Naive B cell (primary cell): Measurements from ENCODE around the gene ADGRF5. TPM values are rescaled to one million over a fixed set of nuclear protein-coding genes. Genes with fewer than 3 reads are reported as not detected.

Experiments
- ATAC-seq, 2 donors: fragments of 150-1000 bp; cut with Tn5 transposase; 2 replicates each; pipeline ENCODE4 v1.10.0; 2021; ENCODE audit warnings: low read depth in 2 of 2, mild to moderate bottlenecking in 2 of 2, moderate library complexity in 2 of 2
- DNase-seq: peaks from one replicate; pipeline ENCODE4 v3.0.0; 2022
- H3K27ac Mint-ChIP-seq, 6 donors: one replicate each; pipeline ENCODE4 v1.8.0; 2020 to 2022; ENCODE audit warnings: mild to moderate bottlenecking in 6 of 6, mixed read lengths in 6 of 6, moderate library complexity in 5 of 6, inconsistent platforms in 2 of 6
- H3K27me3 Mint-ChIP-seq, 3 donors: one replicate each; pipeline ENCODE4 v1.8.0; 2021 to 2022; ENCODE audit warnings: mixed read lengths in 3 of 3, mild to moderate bottlenecking in 1 of 3
- H3K36me3 Mint-ChIP-seq, 2 donors: one replicate each; pipeline ENCODE4 v1.8.0; 2020 to 2022; ENCODE audit warnings: mixed read lengths in 2 of 2, inconsistent platforms in 1 of 2, mild to moderate bottlenecking in 1 of 2
- H3K4me1 Mint-ChIP-seq, 3 donors: one replicate each; pipeline ENCODE4 v1.8.0; 2020 to 2022; ENCODE audit warnings: mixed read lengths in 3 of 3, inconsistent platforms in 1 of 3, mild to moderate bottlenecking in 1 of 3, moderate library complexity in 1 of 3
- H3K4me3 Mint-ChIP-seq, 8 donors: one replicate each; pipeline ENCODE4 v1.8.0; 2020 to 2022; ENCODE audit warnings: mild to moderate bottlenecking in 8 of 8, mixed read lengths in 8 of 8, moderate library complexity in 8 of 8, inconsistent platforms in 2 of 8
- H3K9me3 Mint-ChIP-seq, 7 donors: one replicate each; pipeline ENCODE4 v1.8.0; 2020 to 2022; ENCODE audit warnings: mixed read lengths in 7 of 7, mild to moderate bottlenecking in 5 of 7, inconsistent platforms in 2 of 7, moderate library complexity in 1 of 7
- polyA plus RNA-seq, 6 donors: library from polyadenylated mRNA; unstranded; fragments of 300-500 nt; fragmentation: Illumina TruSeq; gene quantifications; one replicate each; pipeline ENCODE4 v1.2.3, GENCODE V29; 2021; ENCODE audit warnings: low read depth in 6 of 6

Gene ADGRF5
- polyA plus RNA-seq, 6 donors from 2014 or later = not detected

DNA sequence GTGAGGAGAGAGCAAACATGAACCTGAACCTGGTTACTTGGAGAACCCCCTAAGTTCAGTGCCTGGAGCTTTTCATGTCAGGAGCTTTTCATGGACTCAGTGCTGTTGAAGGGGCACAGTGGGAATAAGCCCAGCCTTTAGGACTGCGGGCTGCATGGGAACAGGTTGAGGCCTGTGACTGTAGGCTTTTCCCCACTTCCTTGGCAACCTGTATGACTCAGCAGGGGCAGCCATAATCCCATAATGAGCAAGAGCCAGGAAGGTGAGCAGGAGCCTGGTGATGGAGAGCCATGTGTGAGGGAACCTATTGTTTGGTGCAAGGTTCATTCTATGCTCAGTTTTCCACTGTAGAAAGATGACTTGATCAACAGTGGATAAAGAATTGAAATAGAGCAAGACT lies 105.1 kb downstream of the ADGRF5 start:
- H3K9me3 Mint-ChIP-seq = peaks cover 1 to 8% (median 5%) of the 10 kb centered on the region in 7 donors
- no peak for ATAC-seq

GRCh38 chr6:46815130-46815529 lies 106.6 kb downstream of the ADGRF5 start:
- no peak for DNase-seq
- Mint-ChIP-seq H3K9me3 (peaks cover 4 to 13% (median 8%) of the 10 kb centered on the region in 7 donors), H3K27ac (no peak overlapping the region), H3K4me3 (no peak overlapping the region), H3K27me3 (peaks cover 6 to 32% (median 10%) of the 10 kb centered on the region in 3 donors), H3K36me3 (no peaks in the 10 kb centered on the region), H3K4me1 (no peaks in the 10 kb centered on the region)
- no peak for ATAC-seq

More for the DNA sequence above, 105.1 kb downstream of the ADGRF5 start:
- H3K27me3 Mint-ChIP-seq = peaks cover 6 to 19% (median 10%) of the 10 kb centered on the region in 3 donors
- H3K36me3 Mint-ChIP-seq = no peaks in the 10 kb centered on the region
- no peak overlapping the region for H3K27ac Mint-ChIP-seq
- H3K4me3 Mint-ChIP-seq = no peak overlapping the region
- no peak for DNase-seq
- H3K4me1 Mint-ChIP-seq = no peaks in the 10 kb centered on the region

GRCh38 chr6:46808806-46809205 lies 112.9 kb downstream of the ADGRF5 start:
- DNase-seq (no peak), ATAC-seq (no peak)
- H3K27me3 Mint-ChIP-seq = peaks cover 19 to 24% (median 21%) of the 10 kb centered on the region in 3 donors
- no peaks in the 10 kb centered on the region for H3K4me1 Mint-ChIP-seq
- H3K36me3 Mint-ChIP-seq = no peaks in the 10 kb centered on the region
- H3K4me3 Mint-ChIP-seq = no peak overlapping the region
- peaks cover 0 to 14% (median 6%) of the 10 kb centered on the region in 7 donors for H3K9me3 Mint-ChIP-seq
- H3K27ac Mint-ChIP-seq = no peak overlapping the region

Other genes with a start within 250 kb of the ADGRF5 start
- gene TDRD6, start 234.1 kb downstream of the ADGRF5 start, polyA plus RNA-seq = not detected
- under 1 TPM in 3 of 6 donors, not detected in 3; 0.14 to 0.86 (median 0.27) TPM for gene PLA2G7, start 186.6 kb downstream of the ADGRF5 start, polyA plus RNA-seq
- not detected for gene ANKRD66, start 175.0 kb downstream of the ADGRF5 start, polyA plus RNA-seq
- not detected for gene MEP1A, start 128.5 kb downstream of the ADGRF5 start, polyA plus RNA-seq
- not detected for gene ADGRF1, start 120.4 kb upstream of the ADGRF5 start, polyA plus RNA-seq